Measurements from ENCODE around the gene SUN5. TPM values are rescaled to one million over a fixed set of nuclear protein-coding genes. Genes with fewer than 3 reads are reported as not detected.

Gene SUN5
- total RNA-seq, 1 experiment from 2014 or later, result not detected

- no peak for DNase-seq
- Mint-ChIP-seq H3K27ac (ENCODE audit: unreplicated experiment) (no peak overlapping the region), H3K36me3 (ENCODE audit: insufficient read depth, unreplicated experiment) (no peaks in the 10 kb centered on the region), H3K4me1 (ENCODE audit: low read depth, unreplicated experiment) (no peaks in the 10 kb centered on the region), H3K4me3 (ENCODE audit: low read depth, unreplicated experiment) (no peak overlapping the region), H3K9me3 (ENCODE audit: low read depth, unreplicated experiment) (no peaks in the 10 kb centered on the region), H3K27me3 (ENCODE audit: unreplicated experiment) (peaks cover 100% of the 10 kb centered on the region)
- BruUV-seq (replicated peaks), result no TSS peak
- CTCF ChIA-PET, result interaction anchor here (0.8 kb wide), 1 partner anchor 14 kb away, joined by 4 read pairs; no protein-coding TSS in a partner anchor
- TF ChIP-seq CTCF (IDR thresholded peaks at IDR 0.05; ENCODE audit: unreplicated experiment), result no peak
- intact Hi-C loops (cut with micrococcal nuclease; ENCODE audit: unreplicated experiment), result no loop called here
Observed at GRCh38 chr20:33013701-33014326, 9.6 kb upstream of the SUN5 start.

DNA sequence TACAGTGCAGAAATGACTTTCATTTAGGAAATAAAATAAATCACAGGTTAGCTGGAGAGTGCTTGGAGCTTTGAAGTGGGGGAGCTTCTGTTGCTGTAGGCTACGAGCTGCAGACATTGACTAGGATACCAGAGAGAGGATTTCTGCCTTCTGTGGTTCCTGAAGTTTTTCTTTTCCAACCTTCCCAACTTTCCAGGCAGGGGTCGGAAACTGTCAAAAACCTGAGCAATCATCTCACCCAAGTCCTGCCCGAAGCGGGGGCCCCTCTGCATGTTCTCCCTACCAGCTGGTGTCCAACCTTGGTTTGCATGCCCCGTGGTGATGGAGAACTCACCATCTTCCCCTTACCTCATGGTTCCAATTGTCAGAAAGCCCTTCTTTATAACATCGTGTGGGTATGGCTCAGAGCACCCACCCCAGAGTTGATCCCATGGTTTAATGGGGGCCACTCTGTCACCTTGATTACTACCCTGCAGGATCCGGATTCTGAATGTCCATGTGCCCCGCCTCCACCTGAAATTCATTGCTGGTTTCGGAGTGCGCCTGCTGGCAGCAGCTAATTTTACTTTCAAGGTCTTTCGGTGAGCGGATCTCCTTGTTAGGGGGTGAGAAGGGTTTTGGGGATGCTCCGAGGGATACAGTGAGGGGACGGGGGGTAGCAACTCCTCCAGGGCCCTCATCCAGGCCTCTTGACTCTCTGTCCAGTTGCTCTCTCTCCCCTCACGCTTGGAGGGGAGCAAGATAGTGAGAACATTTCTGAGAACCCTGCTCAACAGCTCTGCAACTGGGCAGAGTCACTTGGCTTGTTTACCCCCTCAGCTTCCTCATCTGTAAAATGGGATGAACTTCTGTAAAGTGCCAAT, 8.3 kb upstream of the SUN5 start:
- no peak for TF ChIP-seq CTCF (IDR thresholded peaks at IDR 0.05; ENCODE audit: unreplicated experiment)
- BruUV-seq (replicated peaks), result no TSS peak
- CTCF ChIA-PET, result no interaction called here
- Mint-ChIP-seq H3K9me3 (ENCODE audit: low read depth, unreplicated experiment) (no peaks in the 10 kb centered on the region), H3K4me3 (ENCODE audit: low read depth, unreplicated experiment) (no peak overlapping the region), H3K4me1 (ENCODE audit: low read depth, unreplicated experiment) (no peaks in the 10 kb centered on the region), H3K27me3 (ENCODE audit: unreplicated experiment) (peaks cover 96% of the 10 kb centered on the region), H3K27ac (ENCODE audit: unreplicated experiment) (no peak overlapping the region), H3K36me3 (ENCODE audit: insufficient read depth, unreplicated experiment) (no peaks in the 10 kb centered on the region)
- no peak for DNase-seq
- intact Hi-C loops (cut with micrococcal nuclease; ENCODE audit: unreplicated experiment), result no loop called here

DNA sequence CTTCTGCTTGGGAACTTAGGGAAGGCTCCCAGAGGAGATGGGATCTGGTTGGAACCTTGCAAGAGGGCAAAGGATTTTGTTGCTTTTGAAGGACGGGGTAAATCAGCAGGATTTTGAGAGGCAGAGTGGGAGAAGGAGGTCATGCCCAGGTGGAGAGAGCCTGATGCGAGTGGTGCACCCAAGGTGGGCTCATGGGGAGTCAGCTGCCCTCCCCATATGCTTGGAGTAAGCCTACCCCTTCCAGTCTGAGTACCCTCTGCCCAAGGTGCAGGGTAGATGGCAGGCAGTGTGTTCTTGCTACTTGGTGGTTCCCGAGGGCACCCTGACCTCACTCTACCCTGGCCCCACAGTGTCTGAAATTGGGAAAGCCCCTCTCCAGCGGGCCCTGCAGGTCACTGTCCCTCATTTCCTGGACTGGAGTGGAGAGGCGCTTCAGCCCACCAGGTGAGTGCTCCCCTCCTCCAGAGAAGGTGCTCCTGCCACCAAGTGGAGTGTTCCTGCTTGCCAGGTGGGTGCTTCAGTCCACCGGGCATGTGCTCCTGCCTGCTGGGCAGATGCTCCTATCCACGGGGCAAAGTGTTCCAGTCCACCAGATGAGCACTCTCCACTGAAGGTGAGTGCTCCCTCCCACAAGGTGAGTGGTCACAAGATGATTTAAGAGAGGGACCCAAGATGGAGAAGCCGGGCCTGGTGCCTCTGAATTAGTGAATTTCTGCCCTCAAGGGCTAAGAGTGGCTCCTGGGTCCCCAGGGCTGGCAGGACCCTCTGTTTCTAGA, 6.6 kb upstream of the SUN5 start:
- Mint-ChIP-seq H3K27ac (ENCODE audit: unreplicated experiment) (no peak overlapping the region), H3K36me3 (ENCODE audit: insufficient read depth, unreplicated experiment) (no peaks in the 10 kb centered on the region), H3K4me3 (ENCODE audit: low read depth, unreplicated experiment) (no peak overlapping the region), H3K4me1 (ENCODE audit: low read depth, unreplicated experiment) (no peaks in the 10 kb centered on the region), H3K9me3 (ENCODE audit: low read depth, unreplicated experiment) (no peaks in the 10 kb centered on the region), H3K27me3 (ENCODE audit: unreplicated experiment) (peaks cover 95% of the 10 kb centered on the region)
- intact Hi-C loops (cut with micrococcal nuclease; ENCODE audit: unreplicated experiment), result no loop called here
- DNase-seq, result no peak
- CTCF ChIA-PET, result interaction anchor here (0.6 kb wide), 1 partner anchor 383 kb away, joined by 3 read pairs; no protein-coding TSS in a partner anchor
- TF ChIP-seq CTCF (IDR thresholded peaks at IDR 0.05; ENCODE audit: unreplicated experiment), result no peak
- no TSS peak for BruUV-seq (replicated peaks)

- CTCF ChIA-PET, result interaction anchor here (0.6 to 1.4 kb wide), 3 partner anchors 11 to 384 kb away, joined by 3 read pairs; no protein-coding TSS in a partner anchor
- H3K27ac Mint-ChIP-seq (ENCODE audit: unreplicated experiment), result no peak overlapping the region
- no peak overlapping the region for H3K4me3 Mint-ChIP-seq (ENCODE audit: low read depth, unreplicated experiment)
- no peaks in the 10 kb centered on the region for H3K36me3 Mint-ChIP-seq (ENCODE audit: insufficient read depth, unreplicated experiment)
- no TSS peak for BruUV-seq (replicated peaks)
- TF ChIP-seq CTCF (IDR thresholded peaks at IDR 0.05; ENCODE audit: unreplicated experiment), result no peak
- no peaks in the 10 kb centered on the region for H3K4me1 Mint-ChIP-seq (ENCODE audit: low read depth, unreplicated experiment)
- H3K9me3 Mint-ChIP-seq (ENCODE audit: low read depth, unreplicated experiment), result peaks cover 3% of the 10 kb centered on the region
- intact Hi-C loops (cut with micrococcal nuclease; ENCODE audit: unreplicated experiment), result no loop called here
- peaks cover 95% of the 10 kb centered on the region for H3K27me3 Mint-ChIP-seq (ENCODE audit: unreplicated experiment)
- no peak for DNase-seq
Observed at GRCh38 chr20:33010133-33010504, 5.9 kb upstream of the SUN5 start.

Data from Calu3 (cell line).